ENCODE measurements around the gene PANX3. TPM values are rescaled to one million over a fixed set of nuclear protein-coding genes. Genes with fewer than 3 reads are reported as not detected.

Gene PANX3
- total RNA-seq, 4 donors from 2014 or later: not detected

GRCh38 chr11:124618863-124619262, 7.6 kb downstream of the PANX3 start:
- TF ChIP-seq CTCF (IDR thresholded peaks at IDR 0.05; ENCODE audit: low read depth): no peak

- no peak for TF ChIP-seq CTCF (IDR thresholded peaks at IDR 0.05; ENCODE audit: low read depth)
Measured at GRCh38 chr11:124622531-124623451, 11.6 kb downstream of the PANX3 start, which contains the start of gene TBRG1. Gene TBRG1, plus strand, starts transcription at chr11:124622864. Its CDS starts 220 bp downstream, at chr11:124623084.

- no peak for TF ChIP-seq CTCF (IDR thresholded peaks at IDR 0.05; ENCODE audit: low read depth)
Measured at GRCh38 chr11:124623861-124624525, 12.8 kb downstream of the PANX3 start.

GRCh38 chr11:124625504-124626168, 14.4 kb downstream of the PANX3 start:
- no peak for TF ChIP-seq CTCF (IDR thresholded peaks at IDR 0.05; ENCODE audit: low read depth)

GRCh38 chr11:124627546-124627945, 16.3 kb downstream of the PANX3 start:
- no peak for TF ChIP-seq CTCF (IDR thresholded peaks at IDR 0.05; ENCODE audit: low read depth)

- TF ChIP-seq CTCF (IDR thresholded peaks at IDR 0.05; ENCODE audit: low read depth): no peak
Measured at GRCh38 chr11:124629961-124630360, 18.7 kb downstream of the PANX3 start.

GRCh38 chr11:124633355-124633754, 22.1 kb downstream of the PANX3 start:
- TF ChIP-seq CTCF (IDR thresholded peaks at IDR 0.05; ENCODE audit: low read depth): no peak
